ENCODE results near the gene ULK4. TPM values are rescaled to one million over a fixed set of nuclear protein-coding genes. Genes with fewer than 3 reads are reported as not detected.
"Not testable (repeated sequence)": the region's sequence is repeated elsewhere in the genome, so short reads cannot be mapped to it uniquely, and the experiment has no call there.

Gene ULK4
- polyA plus RNA-seq, 4 donors: 1.1 to 2.8 (median 1.8) TPM

DNA sequence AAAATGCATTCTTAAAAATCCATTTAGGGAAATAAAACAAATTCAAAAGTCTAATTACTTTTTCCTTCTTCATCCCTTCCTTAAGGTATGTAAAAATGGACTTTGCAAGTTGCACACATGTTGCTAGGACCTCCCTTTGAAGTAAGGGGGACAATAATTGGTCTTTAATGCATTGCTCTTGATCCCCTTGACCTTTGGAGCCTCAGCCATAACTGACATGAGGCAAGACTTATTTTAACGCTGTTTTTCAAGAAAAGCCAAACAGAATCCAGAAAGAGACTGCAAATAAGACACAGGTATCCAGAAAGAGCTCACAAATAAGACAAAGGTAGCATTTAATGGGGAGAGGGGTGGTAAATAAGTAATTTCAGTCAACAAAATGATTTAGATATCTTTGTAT, 301.4 kb downstream of the ULK4 start:
- peaks cover 1 to 4% of the 10 kb centered on the region in 2 donors for H3K9me3 ChIP-seq (ENCODE audit: control insufficient read depth in 2 of 2, insufficient read depth in 1 of 2, low read depth in 1 of 2, low read length in 1 of 2)
- H3K4me1 ChIP-seq (ENCODE audit: control insufficient read depth in 3 of 3, insufficient read depth in 2 of 3, low read depth in 1 of 3, low read length in 2 of 3): no peaks in the 10 kb centered on the region
- H3K36me3 ChIP-seq (ENCODE audit: control insufficient read depth in 3 of 3, insufficient read depth in 2 of 3, low read depth in 1 of 3, low read length in 3 of 3): no peaks in the 10 kb centered on the region
- DNase-seq: no peak
- H3K4me3 ChIP-seq (ENCODE audit: low read depth in 1 of 3, low read length in 3 of 3): no peak overlapping the region
- no peak overlapping the region for H3K27ac ChIP-seq (ENCODE audit: low read depth in 1 of 3, low read length in 2 of 3)
- WGBS, 3 donors: 47 to 57% (median 55%) methylated on average over 1 of the region's 1 CpG
- no peaks in the 10 kb centered on the region for H3K27me3 ChIP-seq (ENCODE audit: control insufficient read depth in 3 of 3, insufficient read depth in 3 of 3, low read length in 3 of 3)
- no peak for FAIRE-seq

DNA sequence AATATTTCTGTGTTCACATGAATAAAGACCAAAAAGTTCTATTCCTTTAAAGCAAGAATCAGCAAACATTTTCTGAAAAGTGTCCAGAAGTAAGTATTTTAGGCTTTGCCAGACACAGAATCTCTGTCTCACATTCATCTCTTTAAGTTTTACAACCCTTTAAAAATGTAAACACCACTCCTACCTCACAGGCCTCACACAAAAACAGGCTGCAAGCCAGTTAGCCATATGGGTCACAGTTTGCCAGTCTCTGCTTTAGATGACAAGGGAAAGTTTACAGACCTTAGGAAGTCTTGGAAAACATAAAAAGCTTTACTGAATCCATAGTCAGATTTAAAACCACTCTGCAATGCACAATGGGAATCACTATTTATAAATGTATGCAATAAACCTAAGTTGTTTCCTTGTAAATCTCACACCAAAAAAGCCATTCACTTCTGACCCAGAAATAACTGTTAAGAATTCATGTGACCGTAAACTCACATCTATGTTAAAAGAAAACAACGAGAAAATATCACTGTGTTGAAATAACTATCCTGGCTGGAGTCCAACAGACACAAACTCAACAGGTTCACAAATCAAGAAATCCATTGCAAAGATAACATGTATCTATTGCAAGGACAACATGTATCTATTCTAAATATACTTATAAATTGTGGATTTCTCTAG, 308.2 kb downstream of the ULK4 start:
- WGBS, 3 donors: 53 to 57% (median 55%) methylated on average over 2 of the region's 2 CpGs
- Histone ChIP-seq H3K4me3 (ENCODE audit: low read depth in 1 of 3, low read length in 3 of 3) (no peak overlapping the region), H3K4me1 (ENCODE audit: control insufficient read depth in 3 of 3, insufficient read depth in 2 of 3, low read depth in 1 of 3, low read length in 2 of 3) (no peaks in the 10 kb centered on the region), H3K27ac (ENCODE audit: low read depth in 1 of 3, low read length in 2 of 3) (no peak overlapping the region), H3K9me3 (ENCODE audit: control insufficient read depth in 2 of 2, insufficient read depth in 1 of 2, low read depth in 1 of 2, low read length in 1 of 2) (no peaks in the 10 kb centered on the region), H3K36me3 (ENCODE audit: control insufficient read depth in 3 of 3, insufficient read depth in 2 of 3, low read depth in 1 of 3, low read length in 3 of 3) (no peaks in the 10 kb centered on the region), H3K27me3 (ENCODE audit: control insufficient read depth in 3 of 3, insufficient read depth in 3 of 3, low read length in 3 of 3) (no peaks in the 10 kb centered on the region)
- DNase-seq (no peak), FAIRE-seq (no peak)

DNA sequence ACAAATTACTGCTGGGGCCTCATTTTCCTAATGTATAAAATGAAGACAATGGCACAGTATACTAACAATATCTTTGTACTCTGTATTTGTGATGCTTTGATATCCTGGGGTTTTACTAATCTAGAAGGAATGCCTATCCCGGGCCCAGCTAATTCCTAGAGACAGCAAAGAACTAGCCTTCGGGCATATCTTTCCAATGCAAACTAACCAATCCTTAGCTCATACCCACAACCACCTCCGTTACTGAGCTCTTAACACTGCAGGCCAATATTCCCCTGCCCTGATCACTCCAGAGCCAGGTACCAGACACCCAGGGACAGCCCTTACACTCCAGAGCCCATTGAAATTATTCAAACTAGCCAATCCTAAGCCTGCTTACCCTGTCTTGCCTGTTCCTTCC, 309.0 kb downstream of the ULK4 start:
- FAIRE-seq (no peak), DNase-seq (no peak)
- H3K9me3 ChIP-seq (ENCODE audit: control insufficient read depth in 2 of 2, insufficient read depth in 1 of 2, low read depth in 1 of 2, low read length in 1 of 2): no peaks in the 10 kb centered on the region
- no peak overlapping the region for H3K27ac ChIP-seq (ENCODE audit: low read depth in 1 of 3, low read length in 2 of 3)
- 91 to 93% (median 91%) methylated on average over 3 of the region's 3 CpGs for WGBS, 3 donors
- H3K4me3 ChIP-seq (ENCODE audit: low read depth in 1 of 3, low read length in 3 of 3): no peak overlapping the region
- H3K36me3 ChIP-seq (ENCODE audit: control insufficient read depth in 3 of 3, insufficient read depth in 2 of 3, low read depth in 1 of 3, low read length in 3 of 3): no peaks in the 10 kb centered on the region
- H3K4me1 ChIP-seq (ENCODE audit: control insufficient read depth in 3 of 3, insufficient read depth in 2 of 3, low read depth in 1 of 3, low read length in 2 of 3): no peaks in the 10 kb centered on the region
- H3K27me3 ChIP-seq (ENCODE audit: control insufficient read depth in 3 of 3, insufficient read depth in 3 of 3, low read length in 3 of 3): no peaks in the 10 kb centered on the region

DNA sequence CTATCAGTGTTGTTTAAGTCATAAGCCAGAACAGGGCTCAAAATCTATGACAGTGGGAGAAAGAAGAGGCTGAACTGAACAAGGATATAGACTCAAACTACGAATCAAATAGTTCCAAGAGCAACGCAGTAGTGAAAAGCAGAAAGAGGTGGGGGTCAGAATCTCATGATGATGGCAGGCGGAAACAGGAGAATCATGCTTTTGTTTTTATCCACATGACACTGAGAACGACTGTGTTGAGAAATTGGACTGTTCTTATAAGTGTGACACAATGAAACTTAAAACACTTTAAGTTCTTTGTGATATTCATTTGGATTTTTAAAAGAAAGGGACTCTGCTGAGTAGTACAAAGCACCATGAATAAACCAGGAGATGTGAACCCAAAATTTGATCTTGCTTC, 309.4 kb downstream of the ULK4 start:
- Histone ChIP-seq H3K36me3 (ENCODE audit: control insufficient read depth in 3 of 3, insufficient read depth in 2 of 3, low read depth in 1 of 3, low read length in 3 of 3) (no peaks in the 10 kb centered on the region), H3K27ac (ENCODE audit: low read depth in 1 of 3, low read length in 2 of 3) (no peak overlapping the region), H3K27me3 (ENCODE audit: control insufficient read depth in 3 of 3, insufficient read depth in 3 of 3, low read length in 3 of 3) (no peaks in the 10 kb centered on the region), H3K4me1 (ENCODE audit: control insufficient read depth in 3 of 3, insufficient read depth in 2 of 3, low read depth in 1 of 3, low read length in 2 of 3) (no peaks in the 10 kb centered on the region), H3K4me3 (ENCODE audit: low read depth in 1 of 3, low read length in 3 of 3) (no peak overlapping the region), H3K9me3 (ENCODE audit: control insufficient read depth in 2 of 2, insufficient read depth in 1 of 2, low read depth in 1 of 2, low read length in 1 of 2) (no peaks in the 10 kb centered on the region)
- no peak for FAIRE-seq
- 62 to 88% (median 85%) methylated on average over 4 of the region's 4 CpGs for WGBS, 3 donors
- DNase-seq: no peak

DNA sequence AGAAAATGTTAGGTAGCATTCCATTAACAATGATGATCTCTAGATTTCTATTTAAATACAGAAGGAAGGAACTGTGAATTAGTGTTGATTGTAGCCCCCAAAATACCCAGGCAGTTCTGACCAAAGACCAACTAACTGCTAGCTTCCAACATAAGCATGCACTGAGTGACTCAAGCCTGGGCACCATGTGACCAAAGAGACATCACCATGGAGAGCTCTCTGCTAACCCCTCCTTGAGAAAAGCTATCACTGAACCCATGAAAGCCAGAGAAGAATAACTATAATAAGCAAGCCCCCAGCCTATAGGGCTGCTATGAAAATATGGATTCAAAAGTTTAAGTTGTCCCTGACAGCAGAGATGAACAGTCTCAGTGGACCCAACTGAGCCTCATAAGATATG, 310.2 kb downstream of the ULK4 start:
- Histone ChIP-seq H3K4me3 (ENCODE audit: low read depth in 1 of 3, low read length in 3 of 3) (no peak overlapping the region), H3K27me3 (ENCODE audit: control insufficient read depth in 3 of 3, insufficient read depth in 3 of 3, low read length in 3 of 3) (no peaks in the 10 kb centered on the region), H3K36me3 (ENCODE audit: control insufficient read depth in 3 of 3, insufficient read depth in 2 of 3, low read depth in 1 of 3, low read length in 3 of 3) (no peaks in the 10 kb centered on the region), H3K27ac (ENCODE audit: low read depth in 1 of 3, low read length in 2 of 3) (no peak overlapping the region), H3K9me3 (ENCODE audit: control insufficient read depth in 2 of 2, insufficient read depth in 1 of 2, low read depth in 1 of 2, low read length in 1 of 2) (no peaks in the 10 kb centered on the region), H3K4me1 (ENCODE audit: control insufficient read depth in 3 of 3, insufficient read depth in 2 of 3, low read depth in 1 of 3, low read length in 2 of 3) (no peaks in the 10 kb centered on the region)
- no peak for FAIRE-seq
- DNase-seq: no peak

DNA sequence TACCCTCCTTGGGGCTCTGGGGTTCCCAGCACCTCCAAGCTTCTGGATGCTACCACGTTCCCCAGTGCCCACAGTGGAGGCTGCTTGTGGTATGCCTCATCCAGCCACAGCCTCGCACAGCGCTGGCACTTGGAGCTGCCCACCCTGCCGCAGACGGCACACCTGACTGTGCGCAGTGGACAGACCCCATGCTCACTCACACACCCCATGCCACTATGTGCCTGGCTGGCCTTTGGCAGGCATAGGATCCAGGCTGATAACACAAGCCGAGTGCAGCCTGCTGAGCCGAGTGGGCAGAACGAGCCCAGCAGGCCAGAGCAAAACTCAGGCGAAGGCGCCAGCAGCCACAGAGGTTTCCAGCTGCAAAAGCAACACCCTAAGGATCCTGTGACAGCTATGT, 311.5 kb downstream of the ULK4 start:
- Histone ChIP-seq H3K27me3 (ENCODE audit: control insufficient read depth in 3 of 3, insufficient read depth in 3 of 3, low read length in 3 of 3) (no peaks in the 10 kb centered on the region), H3K9me3 (ENCODE audit: control insufficient read depth in 2 of 2, insufficient read depth in 1 of 2, low read depth in 1 of 2, low read length in 1 of 2) (no peaks in the 10 kb centered on the region), H3K27ac (ENCODE audit: low read depth in 1 of 3, low read length in 2 of 3) (no peak overlapping the region), H3K4me1 (ENCODE audit: control insufficient read depth in 3 of 3, insufficient read depth in 2 of 3, low read depth in 1 of 3, low read length in 2 of 3) (no peaks in the 10 kb centered on the region), H3K36me3 (ENCODE audit: control insufficient read depth in 3 of 3, insufficient read depth in 2 of 3, low read depth in 1 of 3, low read length in 3 of 3) (no peaks in the 10 kb centered on the region), H3K4me3 (ENCODE audit: low read depth in 1 of 3, low read length in 3 of 3) (no peak overlapping the region)
- DNase-seq: no peak
- FAIRE-seq: no peak
- 94 to 95% (median 94%) methylated on average over 11 of the region's 11 CpGs for WGBS, 3 donors

DNA sequence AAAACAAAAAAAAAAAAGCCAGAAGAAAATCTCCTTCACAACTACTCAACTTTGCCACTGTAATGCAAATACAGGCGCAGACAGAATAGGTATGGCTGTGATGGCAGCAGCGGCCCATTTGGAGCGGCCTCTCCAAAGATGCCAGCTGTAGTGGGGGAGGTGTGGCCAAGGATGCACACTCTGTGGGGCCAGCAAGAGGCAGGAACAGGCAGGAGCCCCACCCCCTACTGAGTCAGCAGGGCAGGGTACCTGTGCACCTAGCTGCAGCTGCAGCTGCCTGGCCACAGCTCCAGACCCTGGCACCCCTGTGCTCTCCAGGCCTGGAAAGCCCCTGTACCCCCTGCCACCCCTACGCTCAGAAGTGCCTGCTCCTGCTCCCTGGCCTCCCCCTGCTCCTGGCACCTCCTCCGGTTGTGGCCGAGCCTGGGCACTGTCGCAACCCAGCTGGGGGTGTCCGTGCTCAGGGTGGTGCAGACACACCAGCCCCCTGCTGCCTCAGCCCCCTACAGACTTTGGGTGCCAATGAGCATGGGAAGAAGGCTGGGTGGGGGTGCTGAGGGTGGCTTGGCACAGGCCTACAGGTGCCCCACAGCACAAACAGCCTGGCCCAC, 312.7 kb downstream of the ULK4 start:
- no peak for FAIRE-seq
- Histone ChIP-seq H3K27me3 (ENCODE audit: control insufficient read depth in 3 of 3, insufficient read depth in 3 of 3, low read length in 3 of 3) (no peaks in the 10 kb centered on the region), H3K36me3 (ENCODE audit: control insufficient read depth in 3 of 3, insufficient read depth in 2 of 3, low read depth in 1 of 3, low read length in 3 of 3) (no peaks in the 10 kb centered on the region), H3K4me1 (ENCODE audit: control insufficient read depth in 3 of 3, insufficient read depth in 2 of 3, low read depth in 1 of 3, low read length in 2 of 3) (no peaks in the 10 kb centered on the region), H3K4me3 (ENCODE audit: low read depth in 1 of 3, low read length in 3 of 3) (no peak overlapping the region), H3K9me3 (ENCODE audit: control insufficient read depth in 2 of 2, insufficient read depth in 1 of 2, low read depth in 1 of 2, low read length in 1 of 2) (no peaks in the 10 kb centered on the region), H3K27ac (ENCODE audit: low read depth in 1 of 3, low read length in 2 of 3) (no peak overlapping the region)
- no peak for DNase-seq
- 94 to 100% (median 99%) methylated on average over 8 of the region's 8 CpGs for WGBS, 3 donors

DNA sequence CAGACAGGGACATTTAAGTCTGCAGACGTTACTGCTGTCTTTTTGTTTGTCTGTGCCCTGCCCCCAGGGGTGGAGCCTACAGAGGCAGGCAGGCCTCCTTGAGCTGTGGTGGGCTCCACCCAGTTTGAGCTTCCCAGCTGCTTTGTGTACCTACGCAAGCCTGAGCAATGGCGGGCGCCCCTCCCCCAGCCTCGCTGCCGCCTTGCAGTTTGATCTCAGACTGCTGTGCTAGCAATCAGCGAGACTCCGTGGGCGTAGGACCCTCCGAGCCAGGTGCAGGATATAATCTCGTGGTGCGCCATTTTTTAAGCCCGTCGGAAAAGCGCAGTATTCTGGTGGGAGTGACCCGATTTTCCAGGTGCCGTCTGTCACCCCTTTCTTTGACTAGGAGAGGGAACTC, 314.2 kb downstream of the ULK4 start:
- DNase-seq; H3K36me3 ChIP-seq (ENCODE audit: control insufficient read depth in 3 of 3, insufficient read depth in 2 of 3, low read depth in 1 of 3, low read length in 3 of 3); H3K27me3 ChIP-seq (ENCODE audit: control insufficient read depth in 3 of 3, insufficient read depth in 3 of 3, low read length in 3 of 3); H3K27ac ChIP-seq (ENCODE audit: low read depth in 1 of 3, low read length in 2 of 3); H3K9me3 ChIP-seq (ENCODE audit: control insufficient read depth in 2 of 2, insufficient read depth in 1 of 2, low read depth in 1 of 2, low read length in 1 of 2); H3K4me1 ChIP-seq (ENCODE audit: control insufficient read depth in 3 of 3, insufficient read depth in 2 of 3, low read depth in 1 of 3, low read length in 2 of 3); H3K4me3 ChIP-seq (ENCODE audit: low read depth in 1 of 3, low read length in 3 of 3); FAIRE-seq: not testable (repeated sequence)
- WGBS, 3 donors: 91 to 98% (median 97%) methylated on average over 6 to 11 of the region's 17 CpGs

DNA sequence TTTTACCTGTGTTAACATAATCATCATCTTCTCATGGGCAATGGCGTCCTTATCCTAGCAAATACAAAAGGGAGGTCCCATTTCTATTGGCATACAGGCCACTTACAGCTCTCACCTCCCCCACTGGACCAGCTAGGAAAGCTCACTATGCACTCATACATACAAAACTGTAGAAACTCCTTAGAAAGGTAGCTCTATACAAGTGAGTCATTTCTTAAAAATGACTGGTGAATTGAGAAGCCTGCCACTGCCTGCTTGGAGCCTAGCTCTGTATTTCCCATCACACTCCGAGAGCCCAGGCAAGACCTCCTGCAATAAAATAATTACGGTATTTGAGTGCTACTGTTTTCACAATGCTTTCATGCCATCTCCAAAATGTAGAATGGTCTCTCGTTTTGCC, 321.8 kb downstream of the ULK4 start:
- no peaks in the 10 kb centered on the region for H3K4me1 ChIP-seq (ENCODE audit: control insufficient read depth in 3 of 3, insufficient read depth in 2 of 3, low read depth in 1 of 3, low read length in 2 of 3)
- H3K27ac ChIP-seq (ENCODE audit: low read depth in 1 of 3, low read length in 2 of 3): no peak overlapping the region
- H3K4me3 ChIP-seq (ENCODE audit: low read depth in 1 of 3, low read length in 3 of 3): no peak overlapping the region
- H3K27me3 ChIP-seq (ENCODE audit: control insufficient read depth in 3 of 3, insufficient read depth in 3 of 3, low read length in 3 of 3): no peaks in the 10 kb centered on the region
- no peaks in the 10 kb centered on the region for H3K36me3 ChIP-seq (ENCODE audit: control insufficient read depth in 3 of 3, insufficient read depth in 2 of 3, low read depth in 1 of 3, low read length in 3 of 3)
- no peak for DNase-seq
- no peak for FAIRE-seq
- H3K9me3 ChIP-seq (ENCODE audit: control insufficient read depth in 2 of 2, insufficient read depth in 1 of 2, low read depth in 1 of 2, low read length in 1 of 2): no peaks in the 10 kb centered on the region
- WGBS, 3 donors: 91 to 94% (median 93%) methylated on average over 4 of the region's 4 CpGs
